Fibroblast of peridontal ligament (primary cell): Measurements from ENCODE around the gene PLPP4.

Experiments used
- DNase-seq: peaks from one replicate; pipeline ENCODE4 v3.0.0-alpha.2; 2010; ENCODE audit errors: extremely low read depth

The PLPP4 gene

DNA sequence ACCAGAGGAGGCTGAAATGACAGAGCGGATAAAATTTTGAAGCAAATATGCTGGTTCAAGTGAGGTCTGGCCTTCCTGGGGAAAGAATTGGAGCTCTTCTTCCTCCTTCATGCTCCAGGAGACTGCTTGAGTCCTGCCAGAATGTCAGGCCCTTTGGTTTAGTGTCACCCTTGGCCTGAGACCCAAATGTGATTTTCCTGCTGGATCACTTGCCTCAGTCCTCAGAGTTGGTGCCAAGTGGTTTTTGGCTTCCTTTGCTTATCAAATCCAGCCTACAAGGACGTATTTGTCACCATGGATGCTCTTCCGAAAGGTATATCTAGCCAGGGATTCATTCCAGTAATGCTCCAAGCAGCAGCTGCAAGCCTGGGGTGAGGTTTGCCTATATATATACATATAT lies 118.4 kb downstream of the PLPP4 start:
- DNase-seq = no peak

DNA sequence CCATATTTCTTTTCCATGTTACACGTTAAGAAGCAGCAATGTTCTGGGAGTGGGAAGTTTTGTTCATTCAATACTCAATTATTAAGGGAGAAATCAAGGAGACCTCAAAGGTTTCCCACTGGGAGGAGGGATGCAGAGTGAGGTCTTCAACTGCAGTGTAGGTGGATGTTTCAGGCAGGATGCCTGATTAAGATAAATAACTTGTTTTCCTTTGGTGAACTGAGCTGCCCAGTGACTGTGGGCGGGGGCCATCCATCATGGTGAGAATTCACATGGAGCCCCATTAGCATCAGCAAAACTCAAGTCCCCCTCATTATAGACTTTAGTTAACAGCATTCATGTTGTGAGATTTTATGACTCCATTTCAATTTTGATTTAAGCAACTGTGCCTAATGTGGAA lies 121.1 kb downstream of the PLPP4 start:
- no peak for DNase-seq

DNA sequence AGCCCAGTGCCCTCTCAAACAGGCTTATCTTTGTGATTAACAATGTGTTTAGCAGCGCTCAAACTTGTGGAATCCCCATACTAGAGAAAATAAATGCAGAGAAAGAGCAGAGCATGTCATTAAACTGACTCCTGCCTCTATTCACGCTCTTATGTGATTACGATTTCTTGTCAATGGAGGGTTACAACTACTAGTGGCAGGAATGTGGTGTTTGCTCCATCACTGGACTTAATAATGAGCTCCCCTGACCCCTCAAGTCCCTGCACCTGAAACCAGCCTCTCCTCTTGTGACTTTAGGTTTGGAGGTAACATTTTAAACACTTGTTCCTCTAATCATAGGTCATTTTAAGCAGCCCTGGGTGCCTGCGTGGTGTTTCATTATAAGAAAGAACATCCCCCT lies 121.9 kb downstream of the PLPP4 start:
- no peak for DNase-seq

DNA sequence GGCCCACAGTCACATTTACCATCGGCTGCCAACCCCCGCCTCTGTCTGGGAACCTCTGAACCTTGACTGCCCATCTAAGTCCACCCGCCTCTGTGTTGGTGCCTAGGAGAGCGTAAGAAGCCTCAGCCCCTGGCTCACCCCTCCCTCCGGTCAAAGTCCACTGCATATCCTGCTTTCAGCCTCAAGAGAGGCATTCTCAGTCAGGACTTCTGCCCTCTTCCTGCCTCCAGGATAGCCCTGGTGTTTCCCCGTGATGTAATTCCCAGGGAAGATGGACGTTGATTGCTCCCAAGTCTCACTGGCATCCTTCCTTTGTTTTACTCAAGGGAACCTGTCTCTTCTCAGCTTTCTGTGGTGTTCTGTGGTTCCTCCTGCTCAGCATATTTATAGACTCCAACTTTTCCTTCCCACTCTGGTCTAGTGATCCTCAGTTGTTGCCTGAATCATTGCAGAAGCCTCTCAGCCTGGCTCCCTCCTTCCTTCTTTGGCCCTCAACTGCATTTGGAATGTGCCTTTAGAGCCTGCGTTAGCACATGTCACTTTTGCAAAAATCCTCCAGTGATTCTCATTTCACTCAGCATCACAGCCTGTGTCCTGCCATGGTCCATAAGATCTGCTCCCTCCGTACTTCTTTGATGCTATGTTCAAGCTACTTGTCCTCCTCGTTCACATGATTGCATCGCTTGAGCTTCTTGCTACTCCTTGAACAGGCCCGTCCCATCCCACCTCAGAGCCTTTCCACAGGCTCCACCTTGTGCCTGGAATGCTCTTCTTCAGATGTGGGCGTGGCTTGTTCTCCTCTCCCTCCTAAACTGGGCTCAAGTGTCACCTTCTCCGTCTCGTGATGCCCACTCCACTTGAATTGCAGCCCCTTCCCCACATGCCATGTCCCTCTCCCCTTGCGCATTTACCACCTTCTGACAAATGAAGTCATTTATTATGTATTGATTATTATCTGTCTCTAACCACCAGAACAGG lies 124.2 kb downstream of the PLPP4 start:
- no peak for DNase-seq

DNA sequence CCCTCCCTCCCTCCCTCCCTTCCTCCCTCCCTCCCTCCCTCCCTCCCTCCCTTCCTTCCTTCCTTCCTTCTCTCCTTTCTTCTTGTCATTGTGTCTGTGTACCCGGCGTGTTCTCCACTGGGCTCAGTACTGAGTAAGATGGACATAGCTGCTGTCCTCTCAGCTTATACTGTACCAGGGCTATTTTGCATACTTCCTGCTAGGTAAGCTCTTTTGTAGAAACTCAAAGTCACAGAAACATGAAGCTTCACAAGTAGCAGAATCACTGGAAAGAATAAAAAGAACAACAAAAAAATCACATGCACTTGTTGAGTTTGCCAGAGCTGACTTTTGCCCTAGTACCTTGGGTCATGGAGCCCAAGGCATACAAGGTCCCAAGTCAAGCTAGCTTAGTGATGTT lies 125.7 kb downstream of the PLPP4 start:
- DNase-seq = no peak

DNA sequence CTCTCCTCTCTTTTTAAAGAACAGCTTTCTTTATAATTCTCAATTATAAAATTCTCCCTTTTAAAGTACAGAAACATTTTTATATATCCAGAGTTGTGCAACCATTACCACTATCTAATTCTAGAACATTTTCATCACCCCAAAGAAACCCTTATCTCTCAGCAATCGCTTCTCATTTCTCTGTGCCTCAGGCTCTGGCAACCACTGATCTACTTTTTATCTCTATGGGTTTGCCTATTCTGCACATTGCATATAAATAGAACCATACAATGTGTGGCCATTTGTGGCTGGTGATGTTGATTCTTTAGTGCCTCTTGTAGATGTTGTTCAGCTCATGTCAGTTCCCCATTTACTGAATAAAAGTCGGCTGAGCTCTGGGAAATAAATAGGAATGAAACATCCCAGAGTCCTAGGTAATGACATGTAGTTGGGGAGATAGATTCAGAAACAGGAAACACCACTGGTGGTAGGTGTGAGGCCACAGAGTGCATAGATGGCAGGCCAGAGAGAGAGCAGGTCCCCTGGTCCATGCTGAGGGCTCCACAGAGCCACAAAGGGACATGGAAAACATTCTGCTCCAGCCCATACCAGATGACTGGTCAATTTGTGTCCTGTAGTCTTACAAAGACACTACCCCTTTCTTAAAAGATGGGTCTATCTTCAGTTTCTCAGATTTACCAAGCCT lies 126.5 kb downstream of the PLPP4 start:
- DNase-seq = no peak

DNA sequence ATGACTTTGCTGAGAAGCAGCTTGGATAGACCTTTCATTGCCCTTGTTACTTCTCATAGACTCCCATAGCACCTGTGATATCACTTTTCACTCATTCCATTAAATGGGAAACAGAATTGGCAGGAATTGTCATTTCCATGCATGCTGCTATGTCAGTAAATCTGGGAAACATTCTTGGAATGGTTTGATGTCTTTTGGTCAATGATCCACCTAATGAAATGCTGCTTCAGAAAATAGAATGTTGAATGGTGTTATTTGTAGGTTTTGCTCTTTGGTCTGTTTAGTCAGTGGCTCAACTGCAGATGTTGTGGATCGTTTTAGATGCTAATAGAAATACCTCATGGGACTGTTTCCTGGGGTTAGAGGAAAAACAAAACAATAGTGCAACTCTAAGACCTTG lies 127.8 kb downstream of the PLPP4 start:
- DNase-seq = no peak

DNA sequence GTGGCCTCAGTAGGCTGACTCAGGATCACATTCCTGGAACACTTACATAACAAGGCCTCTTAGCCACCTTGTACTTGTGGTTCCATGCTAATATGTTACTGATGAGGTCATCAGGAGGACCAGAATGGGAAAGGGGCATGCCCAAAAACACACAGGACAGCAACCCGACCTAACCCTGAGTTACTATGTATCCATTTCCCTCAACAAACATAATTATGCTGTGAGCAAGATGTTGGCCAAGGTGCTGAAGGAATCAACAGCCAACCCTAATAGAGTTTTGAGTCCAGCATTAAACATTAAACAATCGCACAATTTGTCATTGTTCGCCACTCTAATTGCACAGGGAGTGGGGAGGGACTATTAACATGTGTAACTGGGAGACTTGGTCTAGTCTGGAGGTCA lies 129.4 kb downstream of the PLPP4 start:
- DNase-seq = no peak

DNA sequence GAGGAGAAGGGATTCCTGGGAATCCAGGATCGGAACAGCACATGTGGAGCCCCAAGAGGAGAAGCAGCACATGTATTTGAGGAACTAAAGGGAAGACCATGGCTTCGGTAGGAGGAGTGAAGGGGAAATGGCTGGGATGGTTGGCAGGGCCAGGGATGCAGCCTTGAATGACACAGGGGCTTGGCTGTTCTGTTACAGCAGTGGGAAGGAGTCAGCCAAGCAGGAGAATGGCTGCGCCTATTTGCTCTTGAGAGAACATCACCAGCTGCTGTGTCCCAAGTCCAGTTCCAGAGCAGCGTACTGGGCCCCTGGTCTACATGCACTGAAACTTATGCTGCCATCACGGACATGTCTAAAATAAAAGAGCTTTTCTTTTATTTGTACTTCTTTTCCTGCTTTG lies 130.0 kb downstream of the PLPP4 start:
- DNase-seq = no peak

DNA sequence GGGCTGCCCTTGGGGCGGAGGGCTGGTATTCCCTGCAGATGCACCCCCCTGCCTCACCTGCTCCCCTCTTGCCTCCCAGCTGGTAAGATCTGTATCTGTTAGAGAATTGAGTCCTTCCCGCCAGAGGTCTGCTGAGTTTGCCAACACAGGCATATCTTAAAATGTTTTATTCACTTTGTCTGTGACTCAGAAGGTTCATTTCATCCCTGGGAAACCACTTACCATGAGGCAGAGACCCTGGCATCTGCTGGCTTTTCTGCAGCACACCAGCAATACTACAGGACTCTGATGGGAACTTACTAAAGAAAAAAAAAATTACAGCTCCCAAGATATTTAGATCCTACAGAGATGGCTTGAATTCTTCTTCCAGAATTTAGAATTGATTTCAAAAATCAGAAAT lies 131.3 kb downstream of the PLPP4 start:
- no peak for DNase-seq

DNA sequence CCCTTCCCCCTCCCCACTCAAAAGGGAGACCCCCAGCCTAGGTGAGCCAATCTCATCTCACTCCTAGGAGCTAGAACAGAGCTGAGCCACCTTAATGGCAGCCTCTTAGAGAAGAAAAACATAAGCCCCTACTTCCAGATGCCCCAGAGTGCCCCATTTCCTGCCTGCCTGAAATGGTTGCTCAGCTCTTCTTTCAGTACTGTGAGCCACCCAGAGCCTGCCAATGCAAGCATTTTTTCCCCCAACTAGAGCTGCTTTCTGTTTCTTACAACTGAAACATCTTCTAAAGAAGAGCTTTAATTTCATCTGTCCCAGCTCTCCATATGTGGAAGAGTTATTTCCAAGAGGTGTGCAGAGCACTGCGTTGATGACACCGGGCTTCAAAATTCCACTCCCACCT lies 136.7 kb downstream of the PLPP4 start:
- DNase-seq = no peak

DNA sequence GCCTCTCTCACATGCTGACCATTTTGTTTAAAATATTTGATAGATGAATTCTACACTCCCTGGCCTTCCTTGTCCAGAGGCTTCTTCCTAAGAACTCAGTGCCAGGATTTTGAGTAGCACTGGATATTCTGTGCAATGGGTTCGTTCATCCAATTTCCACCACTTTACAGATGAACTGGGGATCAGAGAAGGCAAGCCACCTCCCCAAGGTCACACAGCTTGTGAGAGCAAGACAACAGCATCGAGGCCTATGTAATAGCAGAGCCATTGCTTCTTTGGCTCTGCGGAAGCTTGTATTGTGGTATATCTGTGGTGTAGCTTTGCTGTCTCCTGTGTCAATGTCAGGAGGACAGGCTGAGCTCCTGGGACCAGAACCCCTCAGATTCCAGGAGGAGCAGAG lies 140.9 kb downstream of the PLPP4 start:
- DNase-seq = no peak

DNA sequence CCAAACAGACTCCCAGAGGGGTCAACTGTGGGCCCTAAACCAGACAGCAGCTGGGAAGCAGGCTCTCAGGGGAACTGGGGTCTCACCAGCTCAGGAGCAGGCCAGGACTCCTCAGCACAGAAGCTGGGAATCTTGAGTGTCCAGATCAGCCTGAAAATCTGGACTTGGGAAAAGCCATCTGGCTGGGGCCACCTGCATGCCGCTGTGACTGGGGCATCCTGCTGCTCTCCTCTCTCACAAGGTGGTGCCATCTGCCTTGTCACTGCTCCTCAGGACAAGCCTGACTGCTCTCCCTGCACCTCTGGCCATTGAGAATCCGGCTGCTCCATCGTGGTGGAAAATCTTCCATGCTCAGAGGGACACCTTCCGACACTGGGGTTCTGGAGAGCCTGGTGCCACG lies 141.4 kb downstream of the PLPP4 start:
- DNase-seq = no peak

DNA sequence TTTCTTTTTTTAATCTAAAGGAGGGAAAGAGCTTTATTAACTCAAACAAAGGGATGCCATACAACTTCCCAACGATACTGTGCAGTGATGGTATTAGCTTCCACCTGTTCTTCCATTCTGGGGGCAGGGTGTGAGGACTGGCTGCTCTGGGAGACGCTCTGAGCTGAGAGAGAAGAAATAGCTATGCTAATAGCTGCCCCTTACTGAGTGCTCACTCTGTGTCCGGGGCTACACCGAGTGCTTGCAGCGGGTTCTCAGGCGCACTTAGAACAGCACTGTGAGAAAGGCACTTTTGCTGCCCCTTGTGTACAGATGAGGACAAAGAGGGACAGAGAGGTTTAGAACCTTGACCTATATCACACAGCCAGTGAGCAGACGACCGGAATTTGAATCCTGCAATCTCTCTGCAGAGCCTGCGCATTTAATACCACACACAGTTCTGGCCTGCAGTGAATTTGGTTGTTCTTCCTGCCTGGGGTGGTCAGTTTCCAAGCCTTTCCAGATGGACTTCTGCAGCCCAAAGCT lies 142.2 kb downstream of the PLPP4 start:
- no peak for DNase-seq

DNA sequence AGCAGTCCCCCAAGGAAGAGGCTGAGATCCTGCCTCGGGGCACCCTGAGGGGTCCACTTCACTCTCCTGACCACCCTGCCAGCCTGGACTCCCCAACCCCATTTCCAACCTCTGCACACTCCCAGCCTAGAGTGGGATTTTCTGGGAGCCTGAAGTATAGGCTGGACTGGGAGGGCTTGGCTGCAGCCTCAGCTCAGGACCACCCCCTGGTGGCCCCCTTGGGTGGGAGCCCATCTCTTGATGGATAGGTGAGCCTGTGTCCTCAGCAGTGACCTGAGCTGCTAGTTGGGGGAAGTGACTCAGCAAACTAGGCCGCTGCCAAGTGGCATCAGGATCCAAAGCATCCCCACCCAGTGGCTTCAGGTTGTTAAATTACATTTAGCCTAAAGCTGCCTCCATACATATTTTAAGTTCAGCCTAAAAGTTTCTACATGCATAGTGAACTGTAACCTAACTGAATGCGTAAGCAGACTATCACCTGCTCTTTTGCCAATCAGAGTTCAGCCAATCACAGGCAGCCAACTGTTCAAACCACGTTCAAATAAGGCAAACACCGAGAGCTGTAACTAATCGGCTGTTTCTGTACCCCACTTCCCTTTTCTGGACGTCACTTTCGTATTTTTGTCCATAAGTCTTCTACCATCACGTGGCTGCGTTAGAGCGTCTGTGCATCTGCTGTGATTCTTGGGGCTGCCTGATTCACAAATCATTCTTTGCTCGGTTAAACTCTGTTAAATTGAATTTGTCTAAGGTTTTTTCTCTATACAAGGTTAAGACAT lies 144.0 kb downstream of the PLPP4 start:
- DNase-seq = no peak

DNA sequence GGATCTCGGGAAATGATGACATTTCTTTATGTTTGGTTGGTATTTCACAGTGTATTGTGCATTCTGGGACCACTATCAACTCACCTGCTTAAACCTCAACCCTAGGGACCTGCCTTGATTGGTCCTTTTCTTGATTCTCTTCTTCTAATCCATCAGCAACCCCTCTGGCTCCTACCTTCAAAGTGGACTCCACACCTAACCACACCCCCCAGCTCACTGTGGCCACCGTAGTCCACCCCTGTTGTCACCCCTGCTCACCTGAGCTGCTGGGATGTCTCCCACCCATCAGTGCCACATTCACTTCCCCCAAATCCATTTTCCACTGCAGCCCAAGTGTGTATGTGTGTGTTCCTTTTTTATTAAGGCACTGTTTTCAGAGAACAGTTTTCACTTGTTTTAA lies 145.0 kb downstream of the PLPP4 start:
- DNase-seq = no peak

DNA sequence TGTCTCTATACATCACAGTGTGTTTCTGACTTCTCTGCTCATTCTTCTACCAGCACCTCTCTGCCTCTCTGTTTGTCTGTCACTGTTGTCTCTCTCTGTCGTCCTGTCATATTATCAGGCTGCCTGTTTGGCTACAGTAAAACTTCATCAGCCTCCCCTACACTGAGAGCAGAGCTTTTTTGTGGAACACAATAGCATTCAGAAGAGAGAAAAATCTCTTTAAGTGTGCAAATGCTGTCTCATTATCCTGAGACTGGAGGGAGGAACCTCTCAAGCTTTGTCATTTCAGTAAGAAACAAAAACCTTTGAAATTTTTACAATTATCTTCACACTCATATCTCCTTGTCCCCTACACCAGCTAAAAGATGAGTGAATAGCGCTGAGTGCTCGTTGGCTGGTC lies 148.4 kb downstream of the PLPP4 start:
- DNase-seq = no peak

DNA sequence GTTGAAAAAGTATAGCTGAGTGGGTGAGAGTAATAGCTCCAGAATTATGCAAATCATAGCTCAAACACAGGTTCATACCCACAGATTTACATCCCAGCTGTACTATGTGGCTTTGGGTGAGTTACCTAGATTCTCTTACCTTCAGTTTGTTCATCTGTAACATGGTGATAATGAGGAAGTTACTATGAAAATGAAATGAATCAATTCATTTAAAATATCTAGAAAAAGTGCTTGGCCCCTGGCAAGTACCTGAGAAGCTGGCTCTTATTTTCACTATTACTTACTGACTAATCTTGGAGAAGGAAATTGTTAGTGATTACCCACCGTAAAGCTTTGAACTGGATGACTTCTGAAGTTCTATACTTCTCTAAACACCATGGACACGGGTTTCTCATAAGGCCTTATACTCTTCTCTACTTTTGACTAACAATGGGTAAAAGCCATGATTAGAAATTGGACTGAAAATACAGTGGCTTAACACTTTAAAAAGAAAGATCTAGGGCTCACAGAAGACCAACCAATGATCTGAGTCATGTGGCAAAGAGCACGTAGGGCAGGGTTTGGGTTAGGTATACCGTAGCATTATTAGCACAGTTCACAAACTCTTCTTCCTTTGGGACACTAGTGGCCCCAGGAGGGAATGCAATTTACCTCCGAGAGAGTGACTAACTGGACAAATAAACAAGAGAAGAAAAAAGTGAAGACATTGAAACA lies 149.2 kb downstream of the PLPP4 start:
- no peak for DNase-seq

DNA sequence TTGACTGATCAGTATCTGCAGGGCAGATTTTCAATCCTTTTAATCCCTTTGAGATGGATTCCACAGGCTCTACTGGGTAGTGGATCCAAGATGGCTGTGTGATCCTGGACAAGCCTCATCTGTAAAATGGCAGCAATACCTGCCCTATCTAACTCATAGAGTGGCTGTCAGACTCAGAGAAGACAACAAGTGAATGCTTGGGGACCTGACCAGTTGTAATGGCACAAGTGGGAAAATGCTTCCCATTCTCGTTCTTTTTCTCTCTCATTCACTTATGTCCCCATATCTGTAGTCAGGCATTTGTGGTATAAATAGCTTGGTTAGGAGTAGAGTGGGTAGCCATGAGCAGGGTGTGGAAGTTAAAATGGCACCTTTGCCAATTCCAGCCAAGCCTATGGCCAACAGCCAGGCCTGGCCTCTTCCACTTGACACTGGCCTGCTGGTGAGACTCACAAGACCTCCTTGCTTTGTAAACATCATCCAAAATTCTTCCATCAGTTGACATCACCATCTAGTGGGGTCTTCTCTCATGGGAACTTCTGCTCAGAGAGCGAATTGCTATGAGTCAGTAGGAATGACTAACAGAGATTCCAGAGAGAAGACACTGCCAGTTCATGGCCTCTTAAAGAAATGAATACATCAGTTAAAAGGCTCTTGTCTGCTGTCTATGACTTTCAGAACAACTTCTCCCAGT lies 150.1 kb downstream of the PLPP4 start:
- peak; percentile 76 for DNase-seq

DNA sequence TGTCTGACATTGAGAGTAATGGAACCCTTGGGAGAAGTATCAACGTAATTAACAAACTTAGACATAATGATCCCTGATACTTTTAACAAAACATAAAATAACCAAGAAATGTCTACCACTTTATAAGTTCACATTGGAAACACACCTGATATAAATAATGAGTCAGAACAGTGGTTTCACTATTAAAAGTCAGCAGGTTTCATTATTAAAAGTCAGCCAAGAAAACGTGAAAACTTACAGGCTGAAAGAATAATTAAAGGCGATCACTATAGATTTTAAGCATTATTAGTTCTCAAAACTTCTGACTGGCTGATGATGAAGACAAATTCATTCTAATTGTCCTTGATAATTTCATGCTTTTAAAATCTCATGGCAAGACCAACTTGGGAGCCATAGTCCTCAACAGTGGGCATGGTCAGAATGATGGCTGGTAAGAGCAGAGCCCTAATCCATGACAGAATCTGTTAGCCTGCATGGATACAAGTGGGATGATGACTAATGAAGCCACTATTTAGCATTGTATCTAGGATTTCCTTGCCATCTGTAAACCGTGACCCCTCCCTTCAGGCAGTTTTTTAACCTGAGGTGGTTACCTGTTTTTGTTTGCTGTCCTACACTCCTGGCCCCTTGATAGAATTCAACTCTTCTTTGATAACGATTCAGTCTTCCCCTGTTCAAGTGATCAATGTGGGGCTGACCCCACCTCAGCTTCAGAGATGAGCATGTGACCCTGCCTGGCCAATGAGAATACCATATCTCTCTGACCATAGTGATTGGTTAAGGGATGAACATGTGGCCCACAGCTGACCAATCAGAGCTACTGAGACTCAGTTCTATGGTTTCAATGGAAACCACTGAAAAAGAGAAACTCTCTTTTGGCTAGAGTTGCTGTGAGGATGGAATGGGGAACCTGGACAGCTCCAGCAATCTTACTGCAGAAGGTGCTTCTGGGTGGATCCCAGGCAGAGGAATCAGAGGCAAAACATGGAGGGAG lies 151.0 kb downstream of the PLPP4 start:
- DNase-seq = no peak
